ENCODE results near the gene PLCXD1.
"Not testable (repeated sequence)": the region's sequence is repeated elsewhere in the genome, so short reads cannot be mapped to it uniquely, and the experiment has no call there.

The PLCXD1 gene

GRCh38 chrX:324664-325063 is 43.5 kb downstream of the PLCXD1 start:
- not testable (repeated sequence) for H3K36me3 ChIP-seq (ENCODE audit: control insufficient read depth in 1 of 2, insufficient read depth in 2 of 2, low read length in 2 of 2); H3K27me3 ChIP-seq (ENCODE audit: low read depth, low read length); H3K27ac ChIP-seq (ENCODE audit: low read length); H3K9me3 ChIP-seq (ENCODE audit: control insufficient read depth in 1 of 2, low read length in 2 of 2); H3K4me3 ChIP-seq (ENCODE audit: low read depth in 1 of 2, low read length in 2 of 2)
- H3K4me1 ChIP-seq (ENCODE audit: control insufficient read depth in 1 of 2, insufficient read depth in 2 of 2, low read length in 2 of 2): peaks cover 5 to 17% of the 10 kb centered on the region in 2 donors

- Histone ChIP-seq H3K27ac (ENCODE audit: low read length) (no peak overlapping the region), H3K4me3 (ENCODE audit: low read depth in 1 of 2, low read length in 2 of 2) (no peak overlapping the region), H3K9me3 (ENCODE audit: control insufficient read depth in 1 of 2, low read length in 2 of 2) (no peaks in the 10 kb centered on the region), H3K27me3 (ENCODE audit: low read depth, low read length) (peaks cover 9% of the 10 kb centered on the region), H3K4me1 (ENCODE audit: control insufficient read depth in 1 of 2, insufficient read depth in 2 of 2, low read length in 2 of 2) (peaks cover 0 to 17% of the 10 kb centered on the region in 2 donors), H3K36me3 (ENCODE audit: control insufficient read depth in 1 of 2, insufficient read depth in 2 of 2, low read length in 2 of 2) (no peaks in the 10 kb centered on the region)
Measured at GRCh38 chrX:327660-328126, 46.5 kb downstream of the PLCXD1 start.

- Histone ChIP-seq H3K36me3 (ENCODE audit: control insufficient read depth in 1 of 2, insufficient read depth in 2 of 2, low read length in 2 of 2) (peaks cover 0 to 13% of the 10 kb centered on the region in 2 donors), H3K4me1 (ENCODE audit: control insufficient read depth in 1 of 2, insufficient read depth in 2 of 2, low read length in 2 of 2) (peaks cover 0 to 12% of the 10 kb centered on the region in 2 donors), H3K27me3 (ENCODE audit: low read depth, low read length) (peaks cover 9% of the 10 kb centered on the region), H3K27ac (ENCODE audit: low read length) (no peak overlapping the region), H3K9me3 (ENCODE audit: control insufficient read depth in 1 of 2, low read length in 2 of 2) (no peaks in the 10 kb centered on the region), H3K4me3 (ENCODE audit: low read depth in 1 of 2, low read length in 2 of 2) (no peak overlapping the region)
Measured at GRCh38 chrX:329291-329910, 48.2 kb downstream of the PLCXD1 start.

- Histone ChIP-seq H3K4me1 (ENCODE audit: control insufficient read depth in 1 of 2, insufficient read depth in 2 of 2, low read length in 2 of 2) (peaks cover 0 to 12% of the 10 kb centered on the region in 2 donors), H3K36me3 (ENCODE audit: control insufficient read depth in 1 of 2, insufficient read depth in 2 of 2, low read length in 2 of 2) (peaks cover 0 to 20% of the 10 kb centered on the region in 2 donors)
- not testable (repeated sequence) for H3K4me3 ChIP-seq (ENCODE audit: low read depth in 1 of 2, low read length in 2 of 2); H3K9me3 ChIP-seq (ENCODE audit: control insufficient read depth in 1 of 2, low read length in 2 of 2); H3K27me3 ChIP-seq (ENCODE audit: low read depth, low read length); H3K27ac ChIP-seq (ENCODE audit: low read length)
Measured at GRCh38 chrX:330141-330725, 49.1 kb downstream of the PLCXD1 start.

- Histone ChIP-seq H3K9me3 (ENCODE audit: control insufficient read depth in 1 of 2, low read length in 2 of 2) (no peaks in the 10 kb centered on the region), H3K27me3 (ENCODE audit: low read depth, low read length) (peaks cover 9% of the 10 kb centered on the region), H3K36me3 (ENCODE audit: control insufficient read depth in 1 of 2, insufficient read depth in 2 of 2, low read length in 2 of 2) (peaks cover 0 to 25% of the 10 kb centered on the region in 2 donors), H3K27ac (ENCODE audit: low read length) (no peak overlapping the region), H3K4me1 (ENCODE audit: control insufficient read depth in 1 of 2, insufficient read depth in 2 of 2, low read length in 2 of 2) (peaks cover 0 to 12% of the 10 kb centered on the region in 2 donors), H3K4me3 (ENCODE audit: low read depth in 1 of 2, low read length in 2 of 2) (peak overlapping the region in 1 of 2 donors; percentile 12)
Measured at GRCh38 chrX:330726-331150, 49.6 kb downstream of the PLCXD1 start.

GRCh38 chrX:331151-331824 is 50.1 kb downstream of the PLCXD1 start:
- H3K27me3 ChIP-seq (ENCODE audit: low read depth, low read length): peaks cover 9% of the 10 kb centered on the region
- H3K9me3 ChIP-seq (ENCODE audit: control insufficient read depth in 1 of 2, low read length in 2 of 2): no peaks in the 10 kb centered on the region
- peaks cover 0 to 12% of the 10 kb centered on the region in 2 donors for H3K4me1 ChIP-seq (ENCODE audit: control insufficient read depth in 1 of 2, insufficient read depth in 2 of 2, low read length in 2 of 2)
- no peak overlapping the region for H3K27ac ChIP-seq (ENCODE audit: low read length)
- H3K4me3 ChIP-seq (ENCODE audit: low read depth in 1 of 2, low read length in 2 of 2): peak overlapping the region in 1 of 2 donors; percentile 12
- peaks cover 0 to 25% of the 10 kb centered on the region in 2 donors for H3K36me3 ChIP-seq (ENCODE audit: control insufficient read depth in 1 of 2, insufficient read depth in 2 of 2, low read length in 2 of 2)

GRCh38 chrX:331825-332495 is 50.8 kb downstream of the PLCXD1 start:
- Histone ChIP-seq H3K27me3 (ENCODE audit: low read depth, low read length) (peaks cover 9% of the 10 kb centered on the region), H3K4me3 (ENCODE audit: low read depth in 1 of 2, low read length in 2 of 2) (no peak overlapping the region), H3K4me1 (ENCODE audit: control insufficient read depth in 1 of 2, insufficient read depth in 2 of 2, low read length in 2 of 2) (peaks cover 0 to 12% of the 10 kb centered on the region in 2 donors), H3K9me3 (ENCODE audit: control insufficient read depth in 1 of 2, low read length in 2 of 2) (peaks cover 0 to 4% of the 10 kb centered on the region in 2 donors), H3K36me3 (ENCODE audit: control insufficient read depth in 1 of 2, insufficient read depth in 2 of 2, low read length in 2 of 2) (peaks cover 0 to 25% of the 10 kb centered on the region in 2 donors), H3K27ac (ENCODE audit: low read length) (no peak overlapping the region)

- Histone ChIP-seq H3K4me3 (ENCODE audit: low read depth in 1 of 2, low read length in 2 of 2) (no peak overlapping the region), H3K9me3 (ENCODE audit: control insufficient read depth in 1 of 2, low read length in 2 of 2) (peaks cover 0 to 4% of the 10 kb centered on the region in 2 donors), H3K27me3 (ENCODE audit: low read depth, low read length) (peaks cover 9% of the 10 kb centered on the region), H3K27ac (ENCODE audit: low read length) (no peak overlapping the region), H3K4me1 (ENCODE audit: control insufficient read depth in 1 of 2, insufficient read depth in 2 of 2, low read length in 2 of 2) (peaks cover 0 to 12% of the 10 kb centered on the region in 2 donors), H3K36me3 (ENCODE audit: control insufficient read depth in 1 of 2, insufficient read depth in 2 of 2, low read length in 2 of 2) (peaks cover 0 to 29% of the 10 kb centered on the region in 2 donors)
Measured at GRCh38 chrX:332496-332860, 51.3 kb downstream of the PLCXD1 start.

GRCh38 chrX:332916-333610 is 51.9 kb downstream of the PLCXD1 start:
- H3K36me3 ChIP-seq (ENCODE audit: control insufficient read depth in 1 of 2, insufficient read depth in 2 of 2, low read length in 2 of 2): peaks cover 0 to 33% of the 10 kb centered on the region in 2 donors
- H3K27ac ChIP-seq (ENCODE audit: low read length): no peak overlapping the region
- peaks cover 0 to 4% of the 10 kb centered on the region in 2 donors for H3K9me3 ChIP-seq (ENCODE audit: control insufficient read depth in 1 of 2, low read length in 2 of 2)
- H3K4me1 ChIP-seq (ENCODE audit: control insufficient read depth in 1 of 2, insufficient read depth in 2 of 2, low read length in 2 of 2): peaks cover 0 to 12% of the 10 kb centered on the region in 2 donors
- peaks cover 9% of the 10 kb centered on the region for H3K27me3 ChIP-seq (ENCODE audit: low read depth, low read length)
- no peak overlapping the region for H3K4me3 ChIP-seq (ENCODE audit: low read depth in 1 of 2, low read length in 2 of 2)

GRCh38 chrX:333611-334311 is 52.6 kb downstream of the PLCXD1 start:
- Histone ChIP-seq H3K4me3 (ENCODE audit: low read depth in 1 of 2, low read length in 2 of 2) (no peak overlapping the region), H3K9me3 (ENCODE audit: control insufficient read depth in 1 of 2, low read length in 2 of 2) (peaks cover 0 to 4% of the 10 kb centered on the region in 2 donors), H3K36me3 (ENCODE audit: control insufficient read depth in 1 of 2, insufficient read depth in 2 of 2, low read length in 2 of 2) (peaks cover 0 to 39% of the 10 kb centered on the region in 2 donors), H3K4me1 (ENCODE audit: control insufficient read depth in 1 of 2, insufficient read depth in 2 of 2, low read length in 2 of 2) (peaks cover 0 to 12% of the 10 kb centered on the region in 2 donors), H3K27ac (ENCODE audit: low read length) (no peak overlapping the region), H3K27me3 (ENCODE audit: low read depth, low read length) (peaks cover 9% of the 10 kb centered on the region)
